Liver (tissue), 9 donors: Measurements from ENCODE around the gene DGKB. TPM values are rescaled to one million over a fixed set of nuclear protein-coding genes. Genes with fewer than 3 reads are reported as not detected.

ENCODE experiments used
- DNase-seq: peaks from one replicate; pipeline ENCODE4 v3.0.0-alpha.2; 2017; ENCODE audit warnings: low spot score
- H3K27ac ChIP-seq, 2 donors: one replicate each; pipeline ENCODE4 v1.7.0; 2013; ENCODE audit warnings: inconsistent platforms in 2 of 2, low read length in 2 of 2, control low read depth in 1 of 2, low read depth in 1 of 2, mild to moderate bottlenecking in 1 of 2
- H3K27me3 ChIP-seq, 4 donors: one replicate each; pipeline versions ENCODE4 v1.6.1 to v1.7.0; 2013; ENCODE audit warnings: low read length in 3 of 4, inconsistent platforms in 1 of 4, mild to moderate bottlenecking in 1 of 4, moderate library complexity in 1 of 4; ENCODE audit not compliant: control insufficient read depth in 4 of 4, insufficient read depth in 4 of 4
- H3K36me3 ChIP-seq, 4 donors: one replicate each; pipeline versions ENCODE4 v1.6.1 to v1.7.0; 2013; ENCODE audit warnings: low read length in 3 of 4, mild to moderate bottlenecking in 3 of 4, low read depth in 1 of 4, moderate library complexity in 1 of 4; ENCODE audit not compliant: control insufficient read depth in 4 of 4, insufficient read depth in 3 of 4
- H3K4me1 ChIP-seq, 4 donors: one replicate each; pipeline versions ENCODE4 v1.6.1 to v1.7.0; 2013; ENCODE audit warnings: low read length in 3 of 4, mild to moderate bottlenecking in 3 of 4, moderate library complexity in 1 of 4; ENCODE audit not compliant: control insufficient read depth in 4 of 4, insufficient read depth in 4 of 4
- H3K4me3 ChIP-seq, 3 donors: one replicate each; pipeline versions ENCODE4 v1.6.1 to v1.7.0; 2013; ENCODE audit warnings: low read length in 3 of 3, control low read depth in 1 of 3, low read depth in 1 of 3, mild to moderate bottlenecking in 1 of 3
- H3K9ac ChIP-seq, 2 donors: one replicate each; pipeline ENCODE4 v1.7.0; 2013; ENCODE audit warnings: low read length in 2 of 2, mild to moderate bottlenecking in 2 of 2, moderate library complexity in 2 of 2, control low read depth in 1 of 2, low read depth in 1 of 2
- H3K9me3 ChIP-seq, 4 donors: one replicate each; pipeline versions ENCODE4 v1.6.1 to v1.7.0; 2013; ENCODE audit warnings: low read length in 3 of 4; ENCODE audit not compliant: control insufficient read depth in 4 of 4
- EGR1 ChIP-seq, 2 donors: IDR thresholded peaks; 2 replicates each; pipeline ENCODE4 v1.6.1; 2016 to 2018; ENCODE audit warnings: antibody characterized with exemption in 2 of 2, low read depth in 2 of 2
- FOXA1 ChIP-seq: IDR thresholded peaks from 2 replicates; pipeline ENCODE4 v1.6.1; 2016; ENCODE audit warnings: antibody characterized with exemption
- FOXA2 ChIP-seq: IDR thresholded peaks from 2 replicates; pipeline ENCODE4 v1.6.1; 2016; ENCODE audit warnings: antibody characterized with exemption
- GABPA ChIP-seq, 2 donors: IDR thresholded peaks in 1 of 2; conservative IDR thresholded peaks in 1 of 2; 2 replicates each; pipeline ENCODE4 v1.6.1; 2016; ENCODE audit warnings: antibody characterized with exemption in 2 of 2, mild to moderate bottlenecking in 1 of 2, moderate library complexity in 1 of 2
- HNF4A ChIP-seq, 2 donors: conservative IDR thresholded peaks; 2 replicates each; pipeline ENCODE4 v1.6.1; 2016; ENCODE audit warnings: antibody characterized with exemption in 2 of 2, mild to moderate bottlenecking in 2 of 2
- HNF4G ChIP-seq: IDR thresholded peaks from 2 replicates; pipeline ENCODE4 v1.6.1; 2016; ENCODE audit warnings: antibody characterized with exemption
- JUND ChIP-seq, 2 donors: IDR thresholded peaks; 2 replicates each; pipeline ENCODE4 v1.6.1; 2016; ENCODE audit warnings: antibody characterized with exemption in 2 of 2
- NR2F2 ChIP-seq: IDR thresholded peaks from 2 replicates; pipeline ENCODE4 v1.6.1; 2016; ENCODE audit warnings: antibody characterized with exemption
- RXRA ChIP-seq, 2 donors: IDR thresholded peaks; 2 replicates each; pipeline ENCODE4 v1.6.1; 2017 to 2018; ENCODE audit warnings: antibody characterized with exemption in 2 of 2, mild to moderate bottlenecking in 1 of 2
- SP1 ChIP-seq: IDR thresholded peaks from 2 replicates; pipeline ENCODE4 v1.6.1; 2018; ENCODE audit warnings: antibody characterized with exemption, mild to moderate bottlenecking
- YY1 ChIP-seq: IDR thresholded peaks from 2 replicates; pipeline ENCODE4 v1.6.1; 2016; ENCODE audit warnings: antibody characterized with exemption, mild to moderate bottlenecking
- WGBS: extraction: QIAGEN DNeasy Blood & Tissue Kit; methylation state at CpG from one replicate; pipeline ENCODE4 v1.1.7; 2013; 5-methylcytosine and 5-hydroxymethylcytosine counted together
- polyA plus RNA-seq, 2 donors: library from polyadenylated mRNA; stranded (reverse) in 1 of 2; unstranded in 1 of 2; fragments of 200-250 nt in 1 of 2; fragments of >200 nt in 1 of 2; fragmentation: Nextera tagmentation in 1 of 2; extraction: Ambion mirVana in 1 of 2; gene quantifications; one replicate each; pipeline versions ENCODE4 v1.2.1 to v1.2.3, GENCODE V29; 2013 to 2015
- total RNA-seq, 2 donors: library from RNA; depleted of rRNA; stranded (reverse); fragments of >200 nt; gene quantifications; one replicate each; pipeline ENCODE4 v1.2.3, GENCODE V29; 2014
- TF ChIP-seq, protein P1 (sequence below): fragments of 150-350 bp; IDR thresholded peaks from 2 replicates; pipeline ENCODE4 v1.5.1; 2017; ENCODE audit warnings: improper control_type of control experiment, low read depth, low read length; ENCODE audit not compliant: missing input control
- TF ChIP-seq, protein P2 (sequence below): IDR thresholded peaks from 2 replicates; pipeline ENCODE4 v1.6.1; 2016; ENCODE audit warnings: antibody characterized with exemption
- TF ChIP-seq, protein P3 (sequence below): IDR thresholded peaks from 2 replicates; pipeline ENCODE4 v1.6.1; 2016; ENCODE audit warnings: antibody characterized with exemption, mild to moderate bottlenecking
- TF ChIP-seq, protein P4 (sequence below): IDR thresholded peaks from 2 replicates; pipeline ENCODE4 v1.6.1; 2016; ENCODE audit warnings: antibody characterized with exemption
- TF ChIP-seq, protein P5 (sequence below): IDR thresholded peaks from 2 replicates; pipeline ENCODE4 v1.6.1; 2016; ENCODE audit warnings: antibody characterized with exemption
- donor health status: healthy.
- donor health status: healthy.
- donor health status: healthy.
- donor health status: healthy.
- donor health status: healthy.

DGKB gene
- total and polyA plus RNA-seq, 4 donors: 0.09 to 0.42 TPM; not detected in 2

DNA sequence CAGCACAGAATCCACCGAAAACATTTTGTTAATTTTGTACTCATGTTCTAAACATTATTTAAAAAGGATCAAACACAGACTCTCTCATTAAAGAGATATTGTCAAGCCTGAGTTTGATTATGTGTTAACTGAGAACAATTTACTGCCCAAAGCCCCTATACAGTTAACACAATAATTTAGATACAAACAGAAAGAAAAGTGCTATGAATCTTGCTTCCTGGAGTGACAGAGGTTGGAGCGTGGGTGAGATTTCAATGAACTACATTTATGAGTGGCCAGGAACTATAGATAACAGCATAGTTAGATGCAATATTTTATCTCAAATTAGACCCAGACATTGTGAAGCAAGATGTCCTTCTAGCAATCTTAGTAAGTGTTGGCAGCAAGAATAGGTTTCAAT is 464.2 kb downstream of the DGKB start:
- Histone ChIP-seq H3K4me3 (no peak overlapping the region), H3K27ac (no peak overlapping the region), H3K9me3 (no peaks in the 10 kb centered on the region), H3K9ac (no peak overlapping the region), H3K4me1 (no peaks in the 10 kb centered on the region), H3K27me3 (no peaks in the 10 kb centered on the region), H3K36me3 (no peaks in the 10 kb centered on the region)
- TF ChIP-seq, protein P1, sequence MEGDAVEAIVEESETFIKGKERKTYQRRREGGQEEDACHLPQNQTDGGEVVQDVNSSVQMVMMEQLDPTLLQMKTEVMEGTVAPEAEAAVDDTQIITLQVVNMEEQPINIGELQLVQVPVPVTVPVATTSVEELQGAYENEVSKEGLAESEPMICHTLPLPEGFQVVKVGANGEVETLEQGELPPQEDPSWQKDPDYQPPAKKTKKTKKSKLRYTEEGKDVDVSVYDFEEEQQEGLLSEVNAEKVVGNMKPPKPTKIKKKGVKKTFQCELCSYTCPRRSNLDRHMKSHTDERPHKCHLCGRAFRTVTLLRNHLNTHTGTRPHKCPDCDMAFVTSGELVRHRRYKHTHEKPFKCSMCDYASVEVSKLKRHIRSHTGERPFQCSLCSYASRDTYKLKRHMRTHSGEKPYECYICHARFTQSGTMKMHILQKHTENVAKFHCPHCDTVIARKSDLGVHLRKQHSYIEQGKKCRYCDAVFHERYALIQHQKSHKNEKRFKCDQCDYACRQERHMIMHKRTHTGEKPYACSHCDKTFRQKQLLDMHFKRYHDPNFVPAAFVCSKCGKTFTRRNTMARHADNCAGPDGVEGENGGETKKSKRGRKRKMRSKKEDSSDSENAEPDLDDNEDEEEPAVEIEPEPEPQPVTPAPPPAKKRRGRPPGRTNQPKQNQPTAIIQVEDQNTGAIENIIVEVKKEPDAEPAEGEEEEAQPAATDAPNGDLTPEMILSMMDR: no peak
- TF ChIP-seq, protein P2, sequence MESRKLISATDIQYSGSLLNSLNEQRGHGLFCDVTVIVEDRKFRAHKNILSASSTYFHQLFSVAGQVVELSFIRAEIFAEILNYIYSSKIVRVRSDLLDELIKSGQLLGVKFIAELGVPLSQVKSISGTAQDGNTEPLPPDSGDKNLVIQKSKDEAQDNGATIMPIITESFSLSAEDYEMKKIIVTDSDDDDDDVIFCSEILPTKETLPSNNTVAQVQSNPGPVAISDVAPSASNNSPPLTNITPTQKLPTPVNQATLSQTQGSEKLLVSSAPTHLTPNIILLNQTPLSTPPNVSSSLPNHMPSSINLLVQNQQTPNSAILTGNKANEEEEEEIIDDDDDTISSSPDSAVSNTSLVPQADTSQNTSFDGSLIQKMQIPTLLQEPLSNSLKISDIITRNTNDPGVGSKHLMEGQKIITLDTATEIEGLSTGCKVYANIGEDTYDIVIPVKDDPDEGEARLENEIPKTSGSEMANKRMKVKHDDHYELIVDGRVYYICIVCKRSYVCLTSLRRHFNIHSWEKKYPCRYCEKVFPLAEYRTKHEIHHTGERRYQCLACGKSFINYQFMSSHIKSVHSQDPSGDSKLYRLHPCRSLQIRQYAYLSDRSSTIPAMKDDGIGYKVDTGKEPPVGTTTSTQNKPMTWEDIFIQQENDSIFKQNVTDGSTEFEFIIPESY: no peak
- TF ChIP-seq HNF4G (no peak), EGR1 (IDR thresholded peaks at IDR 0.05; ENCODE audit: low read depth in 2 of 2) (no peak), NR2F2 (no peak), FOXA1 (no peak), FOXA2 (no peak), YY1 (no peak)
- 93% methylated on average over 2 of the region's 2 CpGs for WGBS
- no peak for DNase-seq

DNA sequence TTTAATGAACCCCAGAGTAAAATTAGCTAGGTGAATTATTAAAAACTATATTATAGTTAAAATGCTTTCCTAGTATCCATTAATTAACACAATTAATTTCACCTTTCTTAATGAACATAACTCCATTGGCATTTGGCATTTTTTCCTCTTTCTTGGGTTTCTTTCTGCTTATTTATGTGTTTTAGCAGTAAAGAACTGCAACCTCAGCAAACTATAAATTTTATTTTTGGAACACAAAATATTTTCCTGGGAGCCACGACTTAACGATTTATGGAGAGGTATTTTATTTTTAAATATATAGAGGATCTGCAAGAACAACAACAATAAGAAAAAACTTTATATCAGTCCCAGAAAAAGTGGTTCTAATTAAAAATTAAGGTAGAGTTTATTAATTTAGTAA is 465.7 kb downstream of the DGKB start:
- Histone ChIP-seq H3K27me3 (no peaks in the 10 kb centered on the region), H3K9ac (no peak overlapping the region), H3K36me3 (no peaks in the 10 kb centered on the region), H3K4me1 (no peaks in the 10 kb centered on the region), H3K27ac (no peak overlapping the region), H3K4me3 (no peak overlapping the region), H3K9me3 (no peaks in the 10 kb centered on the region)
- TF ChIP-seq, protein P3, sequence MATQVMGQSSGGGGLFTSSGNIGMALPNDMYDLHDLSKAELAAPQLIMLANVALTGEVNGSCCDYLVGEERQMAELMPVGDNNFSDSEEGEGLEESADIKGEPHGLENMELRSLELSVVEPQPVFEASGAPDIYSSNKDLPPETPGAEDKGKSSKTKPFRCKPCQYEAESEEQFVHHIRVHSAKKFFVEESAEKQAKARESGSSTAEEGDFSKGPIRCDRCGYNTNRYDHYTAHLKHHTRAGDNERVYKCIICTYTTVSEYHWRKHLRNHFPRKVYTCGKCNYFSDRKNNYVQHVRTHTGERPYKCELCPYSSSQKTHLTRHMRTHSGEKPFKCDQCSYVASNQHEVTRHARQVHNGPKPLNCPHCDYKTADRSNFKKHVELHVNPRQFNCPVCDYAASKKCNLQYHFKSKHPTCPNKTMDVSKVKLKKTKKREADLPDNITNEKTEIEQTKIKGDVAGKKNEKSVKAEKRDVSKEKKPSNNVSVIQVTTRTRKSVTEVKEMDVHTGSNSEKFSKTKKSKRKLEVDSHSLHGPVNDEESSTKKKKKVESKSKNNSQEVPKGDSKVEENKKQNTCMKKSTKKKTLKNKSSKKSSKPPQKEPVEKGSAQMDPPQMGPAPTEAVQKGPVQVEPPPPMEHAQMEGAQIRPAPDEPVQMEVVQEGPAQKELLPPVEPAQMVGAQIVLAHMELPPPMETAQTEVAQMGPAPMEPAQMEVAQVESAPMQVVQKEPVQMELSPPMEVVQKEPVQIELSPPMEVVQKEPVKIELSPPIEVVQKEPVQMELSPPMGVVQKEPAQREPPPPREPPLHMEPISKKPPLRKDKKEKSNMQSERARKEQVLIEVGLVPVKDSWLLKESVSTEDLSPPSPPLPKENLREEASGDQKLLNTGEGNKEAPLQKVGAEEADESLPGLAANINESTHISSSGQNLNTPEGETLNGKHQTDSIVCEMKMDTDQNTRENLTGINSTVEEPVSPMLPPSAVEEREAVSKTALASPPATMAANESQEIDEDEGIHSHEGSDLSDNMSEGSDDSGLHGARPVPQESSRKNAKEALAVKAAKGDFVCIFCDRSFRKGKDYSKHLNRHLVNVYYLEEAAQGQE: no peak
- TF ChIP-seq FOXA1 (no peak), NR2F2 (no peak), GABPA (IDR thresholded peaks at IDR 0.05 in 1 of 2, conservative IDR thresholded peaks at IDR 0.05 in 1 of 2) (no peak), EGR1 (IDR thresholded peaks at IDR 0.05; ENCODE audit: low read depth in 2 of 2) (no peak), RXRA (IDR thresholded peaks at IDR 0.05) (no peak), JUND (IDR thresholded peaks at IDR 0.05) (no peak), SP1 (no peak), HNF4A (conservative IDR thresholded peaks at IDR 0.05) (no peak), YY1 (no peak)
- TF ChIP-seq, protein P4, sequence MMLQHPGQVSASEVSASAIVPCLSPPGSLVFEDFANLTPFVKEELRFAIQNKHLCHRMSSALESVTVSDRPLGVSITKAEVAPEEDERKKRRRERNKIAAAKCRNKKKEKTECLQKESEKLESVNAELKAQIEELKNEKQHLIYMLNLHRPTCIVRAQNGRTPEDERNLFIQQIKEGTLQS: no peak
- TF ChIP-seq, protein P5, sequence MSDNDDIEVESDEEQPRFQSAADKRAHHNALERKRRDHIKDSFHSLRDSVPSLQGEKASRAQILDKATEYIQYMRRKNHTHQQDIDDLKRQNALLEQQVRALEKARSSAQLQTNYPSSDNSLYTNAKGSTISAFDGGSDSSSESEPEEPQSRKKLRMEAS: no peak
- no peak for DNase-seq
- 83% methylated on average over 2 of the region's 2 CpGs for WGBS
